Measurements from ENCODE around the gene NT5DC1. TPM values are rescaled to one million over a fixed set of nuclear protein-coding genes. Genes with fewer than 3 reads are reported as not detected.

Gene NT5DC1
- total and polyA plus RNA-seq, 2 experiments from 2014 or later, result 27.0 to 29.8 TPM

DNA sequence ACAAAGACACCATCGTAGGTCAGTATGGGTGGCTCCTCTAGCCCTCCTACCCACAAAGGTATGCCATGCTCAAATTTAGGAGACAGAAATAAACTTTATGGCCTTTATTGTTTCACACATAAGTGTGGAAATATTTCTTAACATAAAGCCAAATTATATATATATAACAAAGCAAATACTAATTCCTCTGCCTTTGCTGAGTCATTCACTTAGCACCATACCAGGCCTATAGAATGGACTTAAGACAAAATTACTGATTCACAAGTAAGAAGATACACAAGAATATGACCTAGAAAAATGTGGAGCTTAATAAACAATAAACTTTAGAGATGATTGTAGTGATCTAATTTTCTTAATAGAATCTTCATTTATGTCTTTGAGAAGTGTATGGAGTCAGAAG, 45.1 kb upstream of the NT5DC1 start:
- peak overlapping the region; percentile 20 for H3K27ac Mint-ChIP-seq
- no peaks in the 10 kb centered on the region for H3K9me3 Mint-ChIP-seq
- Histone ChIP-seq H4K20me1 (replicated peaks; ENCODE audit: insufficient read depth) (no peaks in the 10 kb centered on the region), H2AFZ (0 out of 2 replicates have a peak overlapping the region, but pooled peaks have one; percentile 3), H3K36me3 (ENCODE audit: insufficient read depth) (no peaks in the 10 kb centered on the region), H3K27me3 (ENCODE audit: insufficient read depth) (no peaks in the 10 kb centered on the region), H3K4me1 (ENCODE audit: insufficient read depth) (no peaks in the 10 kb centered on the region), H3K9me2 (ENCODE audit: insufficient read depth) (no peaks in the 10 kb centered on the region), H3K27ac (ENCODE audit: low read depth) (no peak overlapping the region), H3F3A (replicated peaks; ENCODE audit: low read depth) (no peaks in the 10 kb centered on the region), H3K4me2 (no peak overlapping the region), H3K79me2 (replicated peaks; ENCODE audit: insufficient read depth) (no peaks in the 10 kb centered on the region), H3K4me3 (no peak overlapping the region)
- H3K27me3 Mint-ChIP-seq (ENCODE audit: insufficient read depth, low read depth, poor library complexity), result no peaks in the 10 kb centered on the region
- no peak overlapping the region for H3K4me3 Mint-ChIP-seq
- DNase-seq (ENCODE audit: low spot score) (no peak), ATAC-seq (no peak)
- no peaks in the 10 kb centered on the region for H3K4me1 Mint-ChIP-seq
- no peaks in the 10 kb centered on the region for H3K36me3 Mint-ChIP-seq (ENCODE audit: low read depth)
- TF ChIP-seq ZNF114 (CRISPR knock-in tag; IDR thresholded peaks at IDR 0.05) (no peak), JUNB (IDR thresholded peaks at IDR 0.05; ENCODE audit: unreplicated experiment) (no peak), EZH2phosphoT487 (IDR thresholded peaks at IDR 0.05; ENCODE audit: unreplicated experiment) (no peak), STAT1 (IDR thresholded peaks at IDR 0.05; ENCODE audit: unreplicated experiment) (no peak), POLR2AphosphoS5 (IDR thresholded peaks at IDR 0.05; ENCODE audit: low read depth) (no peak), EZH2 (IDR thresholded peaks at IDR 0.05; ENCODE audit: low read depth, unreplicated experiment) (no peak), NANOG (IDR thresholded peaks at IDR 0.05; ENCODE audit: borderline replicate concordance) (no peak), CREB1 (CRISPR knock-in tag; IDR thresholded peaks at IDR 0.05; ENCODE audit: low read depth) (no peak)
- TF ChIP-seq, protein P1, sequence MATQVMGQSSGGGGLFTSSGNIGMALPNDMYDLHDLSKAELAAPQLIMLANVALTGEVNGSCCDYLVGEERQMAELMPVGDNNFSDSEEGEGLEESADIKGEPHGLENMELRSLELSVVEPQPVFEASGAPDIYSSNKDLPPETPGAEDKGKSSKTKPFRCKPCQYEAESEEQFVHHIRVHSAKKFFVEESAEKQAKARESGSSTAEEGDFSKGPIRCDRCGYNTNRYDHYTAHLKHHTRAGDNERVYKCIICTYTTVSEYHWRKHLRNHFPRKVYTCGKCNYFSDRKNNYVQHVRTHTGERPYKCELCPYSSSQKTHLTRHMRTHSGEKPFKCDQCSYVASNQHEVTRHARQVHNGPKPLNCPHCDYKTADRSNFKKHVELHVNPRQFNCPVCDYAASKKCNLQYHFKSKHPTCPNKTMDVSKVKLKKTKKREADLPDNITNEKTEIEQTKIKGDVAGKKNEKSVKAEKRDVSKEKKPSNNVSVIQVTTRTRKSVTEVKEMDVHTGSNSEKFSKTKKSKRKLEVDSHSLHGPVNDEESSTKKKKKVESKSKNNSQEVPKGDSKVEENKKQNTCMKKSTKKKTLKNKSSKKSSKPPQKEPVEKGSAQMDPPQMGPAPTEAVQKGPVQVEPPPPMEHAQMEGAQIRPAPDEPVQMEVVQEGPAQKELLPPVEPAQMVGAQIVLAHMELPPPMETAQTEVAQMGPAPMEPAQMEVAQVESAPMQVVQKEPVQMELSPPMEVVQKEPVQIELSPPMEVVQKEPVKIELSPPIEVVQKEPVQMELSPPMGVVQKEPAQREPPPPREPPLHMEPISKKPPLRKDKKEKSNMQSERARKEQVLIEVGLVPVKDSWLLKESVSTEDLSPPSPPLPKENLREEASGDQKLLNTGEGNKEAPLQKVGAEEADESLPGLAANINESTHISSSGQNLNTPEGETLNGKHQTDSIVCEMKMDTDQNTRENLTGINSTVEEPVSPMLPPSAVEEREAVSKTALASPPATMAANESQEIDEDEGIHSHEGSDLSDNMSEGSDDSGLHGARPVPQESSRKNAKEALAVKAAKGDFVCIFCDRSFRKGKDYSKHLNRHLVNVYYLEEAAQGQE (IDR thresholded peaks at IDR 0.05; ENCODE audit: unreplicated experiment), result no peak
- TF ChIP-seq, protein P2, sequence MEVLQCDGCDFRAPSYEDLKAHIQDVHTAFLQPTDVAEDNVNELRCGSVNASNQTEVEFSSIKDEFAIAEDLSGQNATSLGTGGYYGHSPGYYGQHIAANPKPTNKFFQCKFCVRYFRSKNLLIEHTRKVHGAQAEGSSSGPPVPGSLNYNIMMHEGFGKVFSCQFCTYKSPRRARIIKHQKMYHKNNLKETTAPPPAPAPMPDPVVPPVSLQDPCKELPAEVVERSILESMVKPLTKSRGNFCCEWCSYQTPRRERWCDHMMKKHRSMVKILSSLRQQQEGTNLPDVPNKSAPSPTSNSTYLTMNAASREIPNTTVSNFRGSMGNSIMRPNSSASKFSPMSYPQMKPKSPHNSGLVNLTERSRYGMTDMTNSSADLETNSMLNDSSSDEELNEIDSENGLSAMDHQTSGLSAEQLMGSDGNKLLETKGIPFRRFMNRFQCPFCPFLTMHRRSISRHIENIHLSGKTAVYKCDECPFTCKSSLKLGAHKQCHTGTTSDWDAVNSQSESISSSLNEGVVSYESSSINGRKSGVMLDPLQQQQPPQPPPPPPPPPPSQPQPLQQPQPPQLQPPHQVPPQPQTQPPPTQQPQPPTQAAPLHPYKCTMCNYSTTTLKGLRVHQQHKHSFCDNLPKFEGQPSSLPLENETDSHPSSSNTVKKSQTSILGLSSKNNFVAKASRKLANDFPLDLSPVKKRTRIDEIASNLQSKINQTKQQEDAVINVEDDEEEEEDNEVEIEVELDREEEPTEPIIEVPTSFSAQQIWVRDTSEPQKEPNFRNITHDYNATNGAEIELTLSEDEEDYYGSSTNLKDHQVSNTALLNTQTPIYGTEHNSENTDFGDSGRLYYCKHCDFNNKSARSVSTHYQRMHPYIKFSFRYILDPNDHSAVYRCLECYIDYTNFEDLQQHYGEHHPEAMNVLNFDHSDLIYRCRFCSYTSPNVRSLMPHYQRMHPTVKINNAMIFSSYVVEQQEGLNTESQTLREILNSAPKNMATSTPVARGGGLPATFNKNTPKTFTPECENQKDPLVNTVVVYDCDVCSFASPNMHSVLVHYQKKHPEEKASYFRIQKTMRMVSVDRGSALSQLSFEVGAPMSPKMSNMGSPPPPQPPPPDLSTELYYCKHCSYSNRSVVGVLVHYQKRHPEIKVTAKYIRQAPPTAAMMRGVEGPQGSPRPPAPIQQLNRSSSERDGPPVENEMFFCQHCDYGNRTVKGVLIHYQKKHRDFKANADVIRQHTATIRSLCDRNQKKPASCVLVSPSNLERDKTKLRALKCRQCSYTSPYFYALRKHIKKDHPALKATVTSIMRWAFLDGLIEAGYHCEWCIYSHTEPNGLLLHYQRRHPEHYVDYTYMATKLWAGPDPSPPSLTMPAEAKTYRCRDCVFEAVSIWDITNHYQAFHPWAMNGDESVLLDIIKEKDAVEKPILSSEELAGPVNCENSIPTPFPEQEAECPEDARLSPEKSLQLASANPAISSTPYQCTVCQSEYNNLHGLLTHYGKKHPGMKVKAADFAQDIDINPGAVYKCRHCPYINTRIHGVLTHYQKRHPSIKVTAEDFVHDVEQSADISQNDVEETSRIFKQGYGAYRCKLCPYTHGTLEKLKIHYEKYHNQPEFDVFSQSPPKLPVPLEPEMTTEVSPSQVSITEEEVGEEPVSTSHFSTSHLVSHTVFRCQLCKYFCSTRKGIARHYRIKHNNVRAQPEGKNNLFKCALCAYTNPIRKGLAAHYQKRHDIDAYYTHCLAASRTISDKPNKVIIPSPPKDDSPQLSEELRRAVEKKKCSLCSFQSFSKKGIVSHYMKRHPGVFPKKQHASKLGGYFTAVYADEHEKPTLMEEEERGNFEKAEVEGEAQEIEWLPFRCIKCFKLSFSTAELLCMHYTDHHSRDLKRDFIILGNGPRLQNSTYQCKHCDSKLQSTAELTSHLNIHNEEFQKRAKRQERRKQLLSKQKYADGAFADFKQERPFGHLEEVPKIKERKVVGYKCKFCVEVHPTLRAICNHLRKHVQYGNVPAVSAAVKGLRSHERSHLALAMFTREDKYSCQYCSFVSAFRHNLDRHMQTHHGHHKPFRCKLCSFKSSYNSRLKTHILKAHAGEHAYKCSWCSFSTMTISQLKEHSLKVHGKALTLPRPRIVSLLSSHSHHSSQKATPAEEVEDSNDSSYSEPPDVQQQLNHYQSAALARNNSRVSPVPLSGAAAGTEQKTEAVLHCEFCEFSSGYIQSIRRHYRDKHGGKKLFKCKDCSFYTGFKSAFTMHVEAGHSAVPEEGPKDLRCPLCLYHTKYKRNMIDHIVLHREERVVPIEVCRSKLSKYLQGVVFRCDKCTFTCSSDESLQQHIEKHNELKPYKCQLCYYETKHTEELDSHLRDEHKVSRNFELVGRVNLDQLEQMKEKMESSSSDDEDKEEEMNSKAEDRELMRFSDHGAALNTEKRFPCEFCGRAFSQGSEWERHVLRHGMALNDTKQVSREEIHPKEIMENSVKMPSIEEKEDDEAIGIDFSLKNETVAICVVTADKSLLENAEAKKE (CRISPR knock-in tag; IDR thresholded peaks at IDR 0.05), result no peak

Measured in GM23338 (cell line).